ENCODE results near the gene PARK7. TPM values are rescaled to one million over a fixed set of nuclear protein-coding genes. Genes with fewer than 3 reads are reported as not detected.

PARK7 gene
- total and polyA plus RNA-seq, 7 donors: 176 to 270 (median 243) TPM

DNA sequence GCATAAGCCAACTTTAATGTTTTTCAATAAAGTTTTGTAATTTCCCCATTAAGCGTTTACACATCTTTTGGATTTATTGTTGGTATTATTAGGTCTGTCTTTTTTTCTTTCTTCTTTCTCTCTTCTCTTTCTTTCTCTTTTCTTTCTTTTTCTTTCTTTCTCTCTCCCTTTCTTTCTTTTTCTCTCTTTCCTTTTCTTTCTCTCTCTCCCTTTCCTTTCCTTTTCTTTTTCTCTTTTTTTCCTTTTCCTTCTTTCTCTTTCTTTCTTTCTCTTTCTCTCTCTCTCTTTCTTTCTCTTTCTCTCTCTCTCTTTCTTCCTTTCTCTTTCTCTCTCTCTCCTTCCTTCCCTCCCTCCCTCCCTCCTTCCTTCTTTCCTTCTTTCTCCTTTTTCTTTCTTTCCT, 33.3 kb downstream of the PARK7 start:
- H3K4me3 ChIP-seq: no peak overlapping the region
- no peaks in the 10 kb centered on the region for H3K9me3 ChIP-seq
- H3K27me3 ChIP-seq: no peaks in the 10 kb centered on the region
- no peak for DNase-seq
- 97% methylated on average over 1 of the region's 1 CpG for WGBS, 2 donors
- H3K4me1 ChIP-seq: peaks cover 0 to 1% (median 0%) of the 10 kb centered on the region in 4 donors
- H3K36me3 ChIP-seq: no peaks in the 10 kb centered on the region
- intact Hi-C loops (cut with DNase I): no loop called here
- H3K27ac ChIP-seq: no peak overlapping the region
- TF ChIP-seq POLR2A (IDR thresholded peaks at IDR 0.05): no peak
- TF ChIP-seq, protein P1, sequence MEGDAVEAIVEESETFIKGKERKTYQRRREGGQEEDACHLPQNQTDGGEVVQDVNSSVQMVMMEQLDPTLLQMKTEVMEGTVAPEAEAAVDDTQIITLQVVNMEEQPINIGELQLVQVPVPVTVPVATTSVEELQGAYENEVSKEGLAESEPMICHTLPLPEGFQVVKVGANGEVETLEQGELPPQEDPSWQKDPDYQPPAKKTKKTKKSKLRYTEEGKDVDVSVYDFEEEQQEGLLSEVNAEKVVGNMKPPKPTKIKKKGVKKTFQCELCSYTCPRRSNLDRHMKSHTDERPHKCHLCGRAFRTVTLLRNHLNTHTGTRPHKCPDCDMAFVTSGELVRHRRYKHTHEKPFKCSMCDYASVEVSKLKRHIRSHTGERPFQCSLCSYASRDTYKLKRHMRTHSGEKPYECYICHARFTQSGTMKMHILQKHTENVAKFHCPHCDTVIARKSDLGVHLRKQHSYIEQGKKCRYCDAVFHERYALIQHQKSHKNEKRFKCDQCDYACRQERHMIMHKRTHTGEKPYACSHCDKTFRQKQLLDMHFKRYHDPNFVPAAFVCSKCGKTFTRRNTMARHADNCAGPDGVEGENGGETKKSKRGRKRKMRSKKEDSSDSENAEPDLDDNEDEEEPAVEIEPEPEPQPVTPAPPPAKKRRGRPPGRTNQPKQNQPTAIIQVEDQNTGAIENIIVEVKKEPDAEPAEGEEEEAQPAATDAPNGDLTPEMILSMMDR (IDR thresholded peaks at IDR 0.05): no peak
- no peak for TF ChIP-seq POLR2AphosphoS5 (IDR thresholded peaks at IDR 0.05)
- no peak for TF ChIP-seq EP300 (IDR thresholded peaks at IDR 0.05)

DNA sequence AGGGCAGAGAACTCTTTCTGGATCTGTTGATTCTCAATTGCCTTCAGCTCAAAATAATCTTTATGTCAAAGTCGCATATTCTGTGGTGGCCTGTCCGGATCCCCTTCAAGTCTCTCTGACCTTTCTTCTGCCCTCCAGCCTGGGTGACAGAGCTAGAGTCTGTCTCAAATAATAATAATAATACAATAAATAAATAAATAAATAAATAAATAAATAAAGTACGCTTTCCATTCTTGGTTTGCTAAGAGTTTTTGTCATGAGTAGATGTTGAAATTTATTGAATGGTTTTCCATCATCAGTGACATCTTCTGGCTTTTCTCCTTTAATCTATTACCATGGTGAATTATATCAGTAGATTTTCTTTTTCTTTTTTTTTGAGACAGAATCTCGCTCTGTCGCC, 33.9 kb downstream of the PARK7 start:
- Histone ChIP-seq H3K27me3 (no peaks in the 10 kb centered on the region), H3K27ac (no peak overlapping the region), H3K4me3 (no peak overlapping the region), H3K36me3 (no peaks in the 10 kb centered on the region), H3K4me1 (no peaks in the 10 kb centered on the region), H3K9me3 (no peaks in the 10 kb centered on the region)
- TF ChIP-seq, protein P1 (IDR thresholded peaks at IDR 0.05): no peak
- TF ChIP-seq EP300 (IDR thresholded peaks at IDR 0.05): no peak
- no peak for TF ChIP-seq POLR2A (IDR thresholded peaks at IDR 0.05)
- no peak for TF ChIP-seq POLR2AphosphoS5 (IDR thresholded peaks at IDR 0.05)
- 95 to 96% methylated on average over 5 of the region's 5 CpGs for WGBS, 2 donors
- no peak for DNase-seq
- intact Hi-C loops (cut with DNase I): no loop called here

DNA sequence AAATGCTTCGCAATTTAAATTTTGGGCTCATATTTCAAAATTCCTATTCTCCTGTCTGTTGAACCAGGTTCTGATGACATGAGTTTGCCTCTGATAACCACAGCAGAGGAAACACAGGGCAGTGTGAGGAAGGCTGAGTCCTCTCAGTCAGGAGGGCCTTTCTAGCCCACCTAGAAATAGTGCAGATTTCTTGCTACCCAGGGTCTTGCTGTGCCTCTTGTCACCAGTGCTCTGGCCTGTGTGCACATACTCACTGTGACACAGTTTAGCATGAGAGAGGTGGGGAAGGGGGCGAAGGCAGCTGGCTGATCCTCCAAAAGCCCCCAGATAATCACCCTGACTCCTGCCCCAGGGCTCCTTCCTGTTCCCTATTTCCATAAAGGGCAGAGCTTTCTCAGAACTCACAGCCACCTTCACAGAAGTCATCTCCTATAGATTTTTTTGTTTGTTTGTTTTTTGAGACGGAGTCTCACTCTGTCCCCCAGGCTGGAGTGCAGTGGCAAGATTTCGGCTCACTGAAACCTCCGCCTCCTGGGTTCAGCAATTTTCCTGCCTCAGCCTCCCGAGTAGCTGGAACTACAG, 40.9 kb downstream of the PARK7 start:
- 97 to 99% methylated on average over 6 of the region's 6 CpGs for WGBS, 2 donors
- intact Hi-C loops (cut with DNase I): no loop called here
- Histone ChIP-seq H3K9me3 (no peaks in the 10 kb centered on the region), H3K36me3 (no peaks in the 10 kb centered on the region), H3K4me1 (peaks cover 0 to 26% (median 19%) of the 10 kb centered on the region in 4 donors), H3K27me3 (no peaks in the 10 kb centered on the region), H3K4me3 (no peak overlapping the region), H3K27ac (peak overlapping the region in 3 of 4 donors; percentile 5 to 84 (median 74))
- TF ChIP-seq POLR2A (IDR thresholded peaks at IDR 0.05) (no peak), EP300 (IDR thresholded peaks at IDR 0.05) (no peak), POLR2AphosphoS5 (IDR thresholded peaks at IDR 0.05) (no peak)
- TF ChIP-seq, protein P1 (IDR thresholded peaks at IDR 0.05): no peak
- DNase-seq: no peak

DNA sequence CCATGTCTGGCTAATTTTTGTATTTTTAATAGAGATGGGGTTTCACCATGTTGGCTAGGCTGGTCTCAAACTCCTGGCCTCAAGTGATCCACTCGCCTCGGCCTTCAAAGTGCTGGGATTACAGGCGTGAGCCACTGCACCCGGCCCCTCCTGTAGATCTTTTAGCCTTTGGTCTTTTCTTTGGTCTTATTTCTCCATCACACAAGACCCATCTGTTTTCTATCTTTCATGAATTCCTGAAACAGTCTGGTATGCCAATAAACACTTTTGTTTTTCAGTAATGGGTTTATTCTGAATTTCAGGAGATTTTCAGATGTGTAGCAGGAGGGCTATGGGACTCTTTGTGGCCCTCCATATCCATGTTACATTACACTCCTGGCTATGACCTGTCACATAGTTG, 41.4 kb downstream of the PARK7 start:
- H3K36me3 ChIP-seq: no peaks in the 10 kb centered on the region
- DNase-seq: no peak
- H3K4me1 ChIP-seq: peaks cover 0 to 26% (median 19%) of the 10 kb centered on the region in 4 donors
- no peaks in the 10 kb centered on the region for H3K27me3 ChIP-seq
- intact Hi-C loops (cut with DNase I): no loop called here
- TF ChIP-seq, protein P1 (IDR thresholded peaks at IDR 0.05): no peak
- no peak for TF ChIP-seq POLR2A (IDR thresholded peaks at IDR 0.05)
- no peak for TF ChIP-seq POLR2AphosphoS5 (IDR thresholded peaks at IDR 0.05)
- no peak for TF ChIP-seq EP300 (IDR thresholded peaks at IDR 0.05)
- WGBS, 2 donors: 97% methylated on average over 4 of the region's 4 CpGs
- no peak overlapping the region for H3K4me3 ChIP-seq
- H3K9me3 ChIP-seq: no peaks in the 10 kb centered on the region
- peak overlapping the region; percentile 5 to 84 (median 77) for H3K27ac ChIP-seq

All from sigmoid colon (tissue), 7 donors.